T-helper 1 cell treated with Interleukin-12 subunit alpha and Interleukin-12 subunit beta and Interleukin-4 antibody, amounts not matched to agents 30 μg/mL and 1 μg/mL, for 36 hours (primary cell): ENCODE measurements around the gene NMT2.
A peak's percentile ranks its signal among the peaks of the same experiment; 100 is the strongest.

ENCODE experiments used
- H3K27ac Mint-ChIP-seq: one replicate; pipeline ENCODE4 v1.8.0; 2021; ENCODE audit warnings: mild to moderate bottlenecking, mixed read lengths
- H3K27me3 Mint-ChIP-seq: one replicate; pipeline ENCODE4 v1.8.0; 2021; ENCODE audit warnings: low read depth, mixed read lengths
- H3K36me3 Mint-ChIP-seq: one replicate; pipeline ENCODE4 v1.8.0; 2021; ENCODE audit warnings: low read depth, mixed read lengths
- H3K4me1 Mint-ChIP-seq: one replicate; pipeline ENCODE4 v1.8.0; 2021; ENCODE audit warnings: low read depth, mixed read lengths
- H3K4me3 Mint-ChIP-seq: one replicate; pipeline ENCODE4 v1.8.0; 2021; ENCODE audit warnings: mild to moderate bottlenecking, moderate library complexity, mixed read lengths
- H3K9me3 Mint-ChIP-seq: one replicate; pipeline ENCODE4 v1.8.0; 2021; ENCODE audit warnings: mixed read lengths

The NMT2 gene

GRCh38 chr10:15196021-15196834 is 27.7 kb upstream of the NMT2 start:
- Mint-ChIP-seq H3K4me1 (peaks cover 15% of the 10 kb centered on the region), H3K36me3 (peaks cover 4% of the 10 kb centered on the region), H3K4me3 (peak overlapping the region; percentile 5)

GRCh38 chr10:15189133-15189885 is 20.8 kb upstream of the NMT2 start:
- Mint-ChIP-seq H3K27ac (peak overlapping the region; percentile 81), H3K4me1 (peaks cover 29% of the 10 kb centered on the region), H3K36me3 (peaks cover 12% of the 10 kb centered on the region)

More at GRCh38 chr10:15196021-15196834, 27.7 kb upstream of the NMT2 start:
- Mint-ChIP-seq H3K27ac (peak overlapping the region; percentile 28), H3K27me3 (peaks cover 5% of the 10 kb centered on the region), H3K9me3 (no peaks in the 10 kb centered on the region)

DNA sequence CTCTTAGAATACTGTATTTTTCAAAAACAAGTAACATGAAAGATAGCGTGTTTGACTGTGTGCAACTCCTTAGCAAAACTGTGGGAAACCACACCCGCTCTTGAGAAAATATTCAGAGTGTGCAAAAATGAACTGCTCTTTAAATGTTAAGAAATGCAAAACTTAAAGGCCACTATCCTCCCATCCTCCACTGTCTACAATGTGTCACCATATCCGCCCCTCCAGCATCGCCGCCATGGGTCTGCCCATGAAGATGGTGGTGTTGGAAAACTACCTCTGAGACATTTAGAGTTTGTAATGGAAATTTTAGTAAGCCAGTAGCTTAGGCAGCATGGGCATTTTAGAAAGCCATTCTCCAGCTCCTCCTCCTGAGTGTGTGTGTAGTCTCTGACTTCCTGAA is 20.1 kb upstream of the NMT2 start:
- H3K27ac Mint-ChIP-seq, result peak overlapping the region; percentile 81
- H3K9me3 Mint-ChIP-seq, result no peaks in the 10 kb centered on the region
- peak overlapping the region; percentile 37 for H3K4me3 Mint-ChIP-seq
- peaks cover 29% of the 10 kb centered on the region for H3K4me1 Mint-ChIP-seq
- H3K36me3 Mint-ChIP-seq, result peaks cover 12% of the 10 kb centered on the region
- H3K27me3 Mint-ChIP-seq, result no peaks in the 10 kb centered on the region

More at GRCh38 chr10:15189133-15189885, 20.8 kb upstream of the NMT2 start:
- H3K9me3 Mint-ChIP-seq, result no peaks in the 10 kb centered on the region
- no peak overlapping the region for H3K4me3 Mint-ChIP-seq
- H3K27me3 Mint-ChIP-seq, result no peaks in the 10 kb centered on the region

DNA sequence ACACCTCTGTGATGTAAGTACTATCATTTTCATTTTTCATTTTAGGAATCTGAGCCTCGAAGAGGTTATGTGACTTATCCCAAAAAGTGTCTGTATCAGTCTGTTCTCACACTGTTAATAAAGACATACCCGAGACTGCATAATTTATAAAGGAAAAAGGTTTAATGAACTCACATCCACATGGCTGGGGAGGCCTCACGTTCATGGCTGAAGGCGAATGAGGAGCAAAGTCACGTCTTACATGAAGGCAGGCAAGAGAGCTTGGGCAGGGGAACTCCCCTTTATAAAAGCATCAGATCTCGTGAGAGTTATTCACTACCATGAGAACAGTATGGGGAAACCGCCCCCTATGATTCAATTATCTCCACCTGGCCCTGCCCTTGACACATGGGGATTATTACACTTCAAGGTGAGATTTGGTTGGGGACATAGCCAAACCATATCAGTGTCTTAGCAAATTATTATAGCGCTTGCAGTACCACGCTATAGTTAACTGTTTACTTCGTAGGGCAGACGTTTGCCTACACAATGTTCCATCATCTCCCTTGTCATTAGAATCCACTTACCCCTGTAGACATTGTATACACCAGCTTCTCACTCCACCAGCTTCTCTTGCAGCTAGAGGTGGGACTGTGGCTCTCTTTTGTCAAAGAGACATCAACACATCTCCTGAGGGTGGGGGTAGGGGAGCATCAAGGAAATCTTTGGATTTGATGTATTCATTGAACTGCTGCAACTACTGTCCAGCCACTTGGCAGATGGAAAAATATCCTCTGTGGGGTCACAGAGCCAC is 15.4 kb upstream of the NMT2 start:
- Mint-ChIP-seq H3K27ac (no peak overlapping the region), H3K27me3 (peaks cover 6% of the 10 kb centered on the region), H3K9me3 (no peaks in the 10 kb centered on the region), H3K4me3 (no peak overlapping the region), H3K4me1 (peaks cover 24% of the 10 kb centered on the region), H3K36me3 (peaks cover 8% of the 10 kb centered on the region)

DNA sequence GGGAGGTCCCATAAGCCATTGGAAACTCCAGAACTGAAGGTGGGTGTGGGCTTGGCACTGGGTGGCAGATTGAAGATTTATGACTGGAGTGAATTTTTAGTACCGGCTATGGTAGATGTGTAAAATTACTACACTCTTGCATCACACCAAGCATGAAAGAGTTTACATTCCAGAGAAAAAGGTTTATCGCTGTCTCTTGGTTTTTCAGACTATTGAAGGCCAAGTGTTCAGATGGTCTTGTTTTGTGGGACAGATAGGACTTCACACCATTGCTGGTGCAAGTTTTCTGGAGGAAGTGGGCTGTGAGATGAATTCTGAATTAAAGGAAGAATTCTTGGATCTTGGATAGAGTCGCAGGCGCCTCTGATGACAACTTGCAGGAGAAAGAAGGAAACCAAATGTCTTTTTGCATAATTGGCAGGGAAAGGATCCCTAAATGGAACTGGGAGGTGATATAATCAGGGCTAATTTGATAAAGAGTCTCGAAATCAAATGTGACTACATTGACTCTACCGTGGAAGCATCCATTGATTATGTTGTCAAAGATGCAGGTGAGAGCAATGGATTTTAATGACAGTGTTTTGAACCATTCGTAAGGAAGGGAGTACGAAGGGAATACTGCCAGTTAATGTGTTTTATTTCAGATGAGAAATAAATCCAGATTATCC is 14.2 kb upstream of the NMT2 start:
- no peaks in the 10 kb centered on the region for H3K9me3 Mint-ChIP-seq
- peaks cover 6% of the 10 kb centered on the region for H3K27me3 Mint-ChIP-seq
- no peak overlapping the region for H3K4me3 Mint-ChIP-seq
- H3K4me1 Mint-ChIP-seq, result peaks cover 18% of the 10 kb centered on the region
- peaks cover 8% of the 10 kb centered on the region for H3K36me3 Mint-ChIP-seq
- H3K27ac Mint-ChIP-seq, result no peak overlapping the region

- Mint-ChIP-seq H3K36me3 (peaks cover 5% of the 10 kb centered on the region), H3K27ac (no peak overlapping the region), H3K4me3 (no peak overlapping the region), H3K9me3 (no peaks in the 10 kb centered on the region), H3K4me1 (peaks cover 15% of the 10 kb centered on the region), H3K27me3 (peaks cover 6% of the 10 kb centered on the region)
Observed at GRCh38 chr10:15181576-15182156, 13.2 kb upstream of the NMT2 start.

GRCh38 chr10:15180736-15181135 is 12.2 kb upstream of the NMT2 start:
- Mint-ChIP-seq H3K9me3 (no peaks in the 10 kb centered on the region), H3K4me1 (peaks cover 8% of the 10 kb centered on the region), H3K27me3 (peaks cover 7% of the 10 kb centered on the region), H3K4me3 (no peak overlapping the region), H3K36me3 (peaks cover 5% of the 10 kb centered on the region), H3K27ac (no peak overlapping the region)

DNA sequence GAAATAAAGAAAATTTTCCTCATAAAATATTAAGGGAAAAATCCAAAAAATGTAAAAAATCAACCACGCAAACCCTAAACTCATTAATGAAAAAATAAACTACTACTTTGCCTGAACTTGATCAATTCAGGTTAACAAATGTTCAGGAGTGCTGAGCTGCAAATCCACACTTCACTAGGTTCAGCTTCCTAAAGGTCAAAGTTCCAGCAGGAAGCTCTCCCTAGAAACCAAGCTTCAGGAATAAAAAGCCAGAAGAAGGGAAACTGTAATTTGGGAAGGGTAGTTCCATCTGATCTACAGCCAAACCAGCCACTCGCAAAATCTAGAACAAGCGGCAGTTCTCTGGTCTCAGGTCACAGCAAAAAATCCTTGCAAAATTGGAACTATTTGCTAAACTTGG is 7.8 kb upstream of the NMT2 start:
- H3K27me3 Mint-ChIP-seq, result peaks cover 6% of the 10 kb centered on the region
- no peak overlapping the region for H3K4me3 Mint-ChIP-seq
- no peaks in the 10 kb centered on the region for H3K36me3 Mint-ChIP-seq
- H3K27ac Mint-ChIP-seq, result no peak overlapping the region
- H3K9me3 Mint-ChIP-seq, result no peaks in the 10 kb centered on the region
- H3K4me1 Mint-ChIP-seq, result peaks cover 3% of the 10 kb centered on the region

- Mint-ChIP-seq H3K27ac (no peak overlapping the region), H3K4me1 (peaks cover 7% of the 10 kb centered on the region), H3K36me3 (no peaks in the 10 kb centered on the region), H3K27me3 (peaks cover 6% of the 10 kb centered on the region), H3K4me3 (no peak overlapping the region), H3K9me3 (no peaks in the 10 kb centered on the region)
Observed at GRCh38 chr10:15175587-15175986, 7.1 kb upstream of the NMT2 start.

DNA sequence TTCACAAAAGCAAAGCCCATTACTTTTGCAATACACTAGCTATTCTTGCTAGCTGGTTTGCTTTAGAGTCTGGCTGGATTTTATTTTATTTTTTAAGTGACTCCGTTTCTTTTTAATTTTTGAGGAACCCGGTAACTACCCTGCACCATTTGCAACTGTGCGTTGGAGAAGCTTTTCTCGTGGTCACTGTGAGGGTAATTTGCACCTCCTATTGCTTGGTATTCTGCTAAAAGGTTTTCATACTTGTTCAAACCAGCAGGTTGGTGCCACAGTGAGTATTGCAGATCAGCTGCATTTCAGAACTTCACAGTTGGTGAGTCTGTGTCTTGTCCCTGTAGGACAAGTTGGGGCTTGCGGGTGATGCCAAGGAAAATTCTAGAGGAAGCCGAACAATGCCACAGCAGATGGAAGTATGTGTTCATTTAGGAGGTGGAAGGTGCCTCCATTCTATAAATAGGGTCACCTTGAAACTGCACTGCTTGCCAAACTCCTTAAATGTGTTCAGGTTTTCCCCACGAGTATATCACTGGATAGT is 3.9 kb upstream of the NMT2 start:
- H3K27me3 Mint-ChIP-seq, result peaks cover 6% of the 10 kb centered on the region
- no peak overlapping the region for H3K4me3 Mint-ChIP-seq
- no peaks in the 10 kb centered on the region for H3K36me3 Mint-ChIP-seq

GRCh38 chr10:15169555-15170401 is 1.3 kb upstream of the NMT2 start:
- no peaks in the 10 kb centered on the region for H3K36me3 Mint-ChIP-seq
- H3K9me3 Mint-ChIP-seq, result no peaks in the 10 kb centered on the region
- H3K4me3 Mint-ChIP-seq, result peak overlapping the region; percentile 82
- H3K4me1 Mint-ChIP-seq, result peaks cover 36% of the 10 kb centered on the region
- peaks cover 3% of the 10 kb centered on the region for H3K27me3 Mint-ChIP-seq
- peak overlapping the region; percentile 91 for H3K27ac Mint-ChIP-seq

More for the DNA sequence above, 3.9 kb upstream of the NMT2 start:
- Mint-ChIP-seq H3K4me1 (peaks cover 26% of the 10 kb centered on the region), H3K27ac (no peak overlapping the region), H3K9me3 (no peaks in the 10 kb centered on the region)

- no peaks in the 10 kb centered on the region for H3K36me3 Mint-ChIP-seq
- H3K4me3 Mint-ChIP-seq, result peak overlapping the region; percentile 82
- no peaks in the 10 kb centered on the region for H3K9me3 Mint-ChIP-seq
- peaks cover 39% of the 10 kb centered on the region for H3K4me1 Mint-ChIP-seq
- H3K27me3 Mint-ChIP-seq, result peaks cover 3% of the 10 kb centered on the region
- peak overlapping the region; percentile 91 for H3K27ac Mint-ChIP-seq
Observed at GRCh38 chr10:15168786-15169554, 477 bp upstream of the NMT2 start.
